HG03103 (cell line): ENCODE results near the gene SPATA13.
A peak's percentile ranks its signal among the peaks of the same experiment; 100 is the strongest.

Experiments used
- ATAC-seq: cut with Tn5 transposase; IDR thresholded peaks from one replicate; pipeline ENCODE4 v1.9.1; 2021; ENCODE audit warnings: low read depth; ENCODE audit not compliant: unreplicated experiment

SPATA13 gene

DNA sequence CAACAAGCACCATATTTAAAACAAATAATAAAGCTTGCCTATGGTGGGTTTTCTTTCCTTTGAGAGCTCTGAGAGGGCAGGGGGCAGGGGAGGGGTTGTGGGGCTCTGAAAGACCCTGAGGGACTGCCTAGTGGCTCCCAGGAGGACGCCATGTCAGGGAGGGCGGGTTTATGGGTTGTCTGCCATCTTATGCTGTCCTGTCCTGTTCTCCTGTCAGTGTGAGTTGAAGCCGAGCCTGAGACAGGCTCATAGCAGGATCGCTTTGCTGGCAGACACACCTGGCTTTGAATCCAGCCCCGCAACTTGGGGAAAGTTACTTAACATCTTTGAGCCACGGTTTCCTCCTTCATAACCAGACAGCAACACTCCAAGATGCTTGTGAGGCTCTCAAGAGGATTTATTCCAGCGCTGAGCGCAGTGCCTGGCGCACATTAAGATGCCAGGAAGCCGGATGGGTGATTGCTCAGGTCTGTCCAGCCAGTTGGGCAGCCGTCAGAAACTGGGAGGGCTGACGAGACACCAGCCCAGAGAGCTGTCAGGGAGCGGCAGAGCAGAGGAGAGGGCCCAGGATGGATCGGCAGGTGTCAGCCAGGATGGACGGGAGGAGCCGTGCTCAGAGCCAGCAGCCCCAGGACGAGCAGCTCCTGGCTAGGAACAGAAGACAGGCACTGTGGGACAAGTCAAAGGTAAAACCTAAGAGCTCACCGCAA is 112.1 kb downstream of the SPATA13 start:
- ATAC-seq = no peak

DNA sequence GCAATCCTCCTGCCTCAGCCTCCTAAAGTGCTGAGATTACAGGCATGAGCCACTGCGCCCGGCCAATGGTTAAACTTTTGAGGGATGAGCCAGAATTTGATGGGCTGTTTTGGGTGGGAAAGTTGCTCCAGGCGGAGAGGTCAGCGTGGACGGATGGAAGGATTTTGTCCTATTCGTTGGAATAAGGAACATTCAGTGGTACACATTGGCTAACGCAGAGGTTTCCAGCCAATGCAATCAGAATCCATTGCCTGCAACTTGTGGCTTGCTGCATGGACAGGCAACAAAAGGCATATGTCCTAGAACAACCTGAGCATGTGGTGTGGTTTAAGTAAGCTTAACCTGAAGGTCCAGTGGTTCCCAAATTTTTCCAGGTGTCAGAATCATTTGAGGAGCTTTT is 113.4 kb downstream of the SPATA13 start:
- ATAC-seq = no peak

DNA sequence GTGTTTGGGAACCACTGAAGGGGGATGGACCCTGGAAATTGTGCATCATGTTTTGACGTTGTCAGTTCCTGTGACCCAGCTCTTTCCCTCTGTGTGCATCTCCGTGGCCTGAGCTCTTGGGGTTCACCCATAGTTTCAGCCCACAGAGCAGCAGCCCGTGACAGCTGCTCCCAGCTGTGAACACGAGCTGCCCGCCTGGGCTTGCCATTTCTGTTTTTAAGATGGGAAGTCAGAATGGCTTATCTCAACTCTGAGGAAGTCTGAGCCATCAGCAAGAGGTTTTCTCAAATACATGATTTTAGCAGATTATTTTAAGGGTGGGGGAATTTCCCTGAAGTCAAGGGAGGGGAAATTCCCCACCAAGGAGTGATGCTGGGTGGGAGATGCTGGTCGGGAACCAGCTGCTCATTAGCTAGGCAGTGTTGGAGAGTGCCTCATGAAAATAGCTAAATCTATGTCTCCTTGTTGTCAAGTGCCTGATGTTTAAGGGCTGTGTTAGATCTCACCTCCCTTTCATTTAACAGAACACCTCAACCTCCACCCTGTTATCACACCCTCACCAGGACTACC is 114.0 kb downstream of the SPATA13 start:
- peak; percentile 49 for ATAC-seq

DNA sequence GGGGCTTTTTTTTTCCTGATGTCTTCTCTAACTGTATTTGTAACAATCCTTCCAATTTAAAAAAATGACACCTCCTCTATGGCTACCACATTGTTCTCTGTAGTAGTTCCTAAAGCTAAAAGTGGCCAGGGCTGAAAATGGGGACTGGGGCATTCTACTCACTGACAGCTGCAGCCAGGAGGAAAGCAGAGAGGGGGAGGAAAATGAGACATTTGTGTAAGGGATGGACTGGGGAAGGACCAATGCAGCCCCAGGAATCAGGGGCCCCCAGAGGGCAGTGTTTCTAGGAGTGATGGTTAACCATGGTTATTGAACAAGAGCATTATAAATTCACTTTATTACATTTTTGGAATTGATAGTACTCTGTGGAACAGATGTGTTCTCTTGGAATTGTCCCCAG is 114.5 kb downstream of the SPATA13 start:
- no peak for ATAC-seq

DNA sequence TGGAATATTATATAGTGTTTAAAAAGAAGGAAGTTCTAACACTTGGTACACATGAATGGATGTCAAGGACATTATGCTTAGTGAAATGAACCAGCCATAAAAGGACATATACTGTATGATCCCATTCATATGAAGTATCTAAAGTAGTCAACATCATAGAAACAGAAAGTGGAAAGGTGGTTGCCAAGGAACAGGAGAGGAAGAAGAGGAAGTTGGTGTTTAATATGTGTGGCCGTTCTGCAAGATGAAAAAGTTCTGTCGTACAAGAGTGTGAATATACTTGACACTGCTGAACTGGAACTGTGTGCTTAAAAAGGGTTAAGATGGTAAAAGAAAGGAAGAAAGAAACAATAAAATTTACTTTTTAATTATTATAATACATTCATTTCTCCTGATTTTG is 115.8 kb downstream of the SPATA13 start:
- no peak for ATAC-seq

DNA sequence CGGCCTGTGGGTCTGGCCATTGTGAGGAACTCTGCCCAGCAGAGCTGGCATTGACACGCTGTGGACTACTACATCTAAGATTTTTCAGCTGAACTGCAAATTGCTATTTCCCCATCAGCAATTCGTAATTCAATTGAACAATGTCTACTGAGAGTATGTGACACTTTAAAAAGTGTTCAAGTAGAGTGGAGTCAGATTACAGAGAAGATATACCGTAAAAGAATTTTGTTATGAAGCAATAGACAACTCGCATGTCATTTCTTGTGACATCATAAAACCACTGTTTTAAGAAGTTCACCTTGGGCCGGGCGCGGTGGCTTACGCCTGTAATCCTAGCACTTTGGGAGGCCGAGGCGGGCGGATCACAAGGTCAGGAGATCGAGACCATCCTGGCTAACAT is 116.3 kb downstream of the SPATA13 start:
- no peak for ATAC-seq

DNA sequence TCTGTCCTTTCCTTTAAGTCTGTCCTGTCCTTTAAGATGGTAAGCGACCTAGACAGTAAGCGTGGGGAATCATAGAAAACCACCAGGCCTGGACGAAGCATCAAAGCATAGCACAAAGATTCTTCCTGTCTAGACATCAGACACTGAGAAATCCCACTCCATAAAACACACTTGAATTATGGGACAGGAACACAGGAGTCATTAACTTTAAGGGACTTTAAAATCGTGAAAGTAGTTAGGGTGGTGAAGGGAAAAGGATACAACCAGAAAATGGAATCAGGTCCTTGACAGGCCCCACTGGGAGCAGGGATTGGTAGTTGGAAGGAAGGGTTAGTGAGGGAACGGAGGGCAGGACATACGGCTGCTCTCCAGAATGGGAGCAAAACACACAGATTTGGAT is 117.2 kb downstream of the SPATA13 start:
- ATAC-seq = no peak

DNA sequence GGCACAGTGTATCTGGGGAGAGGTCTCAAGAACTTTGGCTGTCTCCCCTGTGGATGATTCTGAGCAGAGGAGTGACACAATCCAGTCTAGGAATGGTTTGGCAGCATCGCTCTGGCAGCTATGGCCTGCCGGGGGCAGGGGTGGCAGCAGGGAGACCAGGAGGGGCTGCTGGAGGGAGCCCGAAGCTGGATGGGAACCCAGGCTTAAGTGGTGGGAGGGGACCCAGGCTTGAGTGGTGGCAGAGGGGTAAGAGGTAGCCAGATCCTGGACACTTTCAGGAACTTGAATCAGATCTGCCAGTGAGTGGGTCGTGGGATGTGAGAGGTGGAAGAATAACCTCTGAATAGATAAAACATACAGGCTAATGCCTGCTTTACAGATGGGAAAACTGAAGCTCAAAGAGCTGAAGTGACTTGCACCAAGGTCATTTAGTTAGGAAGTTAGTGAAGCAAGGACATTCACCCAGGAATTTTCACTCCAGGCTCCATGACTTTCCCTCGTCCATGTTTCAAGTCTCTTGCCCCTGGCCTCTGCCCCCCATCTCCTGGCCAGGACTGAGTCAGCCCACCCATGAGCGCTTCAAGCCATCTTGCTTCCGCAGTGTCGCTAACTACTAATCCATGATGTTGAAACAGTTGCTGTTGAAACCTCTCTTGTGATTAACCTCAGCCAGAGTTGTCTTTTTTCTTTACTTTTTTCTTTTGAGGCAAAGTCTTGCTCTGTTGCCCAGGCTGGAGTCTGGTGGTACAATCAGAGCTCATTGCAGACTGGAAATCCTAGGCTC is 119.0 kb downstream of the SPATA13 start:
- no peak for ATAC-seq

DNA sequence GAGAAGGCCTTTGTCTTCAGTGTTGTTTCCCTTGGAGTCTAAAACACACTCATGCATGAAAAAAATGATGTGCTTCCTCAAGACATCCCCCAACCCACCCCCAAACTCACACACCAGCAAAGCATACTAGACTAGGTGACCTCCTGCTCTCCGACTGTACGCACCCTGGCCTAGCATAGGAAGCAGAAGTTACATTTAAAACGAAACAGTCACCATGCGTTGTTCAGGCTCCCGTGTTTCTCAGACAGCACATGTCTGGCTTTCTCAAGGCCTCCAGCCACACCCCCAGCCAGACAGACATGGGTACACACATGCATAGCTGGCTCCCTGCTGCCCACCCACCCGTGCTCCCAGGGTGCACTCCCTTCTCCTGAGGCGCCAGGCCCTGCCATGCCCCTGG is 120.2 kb downstream of the SPATA13 start:
- ATAC-seq = peak; percentile 75

DNA sequence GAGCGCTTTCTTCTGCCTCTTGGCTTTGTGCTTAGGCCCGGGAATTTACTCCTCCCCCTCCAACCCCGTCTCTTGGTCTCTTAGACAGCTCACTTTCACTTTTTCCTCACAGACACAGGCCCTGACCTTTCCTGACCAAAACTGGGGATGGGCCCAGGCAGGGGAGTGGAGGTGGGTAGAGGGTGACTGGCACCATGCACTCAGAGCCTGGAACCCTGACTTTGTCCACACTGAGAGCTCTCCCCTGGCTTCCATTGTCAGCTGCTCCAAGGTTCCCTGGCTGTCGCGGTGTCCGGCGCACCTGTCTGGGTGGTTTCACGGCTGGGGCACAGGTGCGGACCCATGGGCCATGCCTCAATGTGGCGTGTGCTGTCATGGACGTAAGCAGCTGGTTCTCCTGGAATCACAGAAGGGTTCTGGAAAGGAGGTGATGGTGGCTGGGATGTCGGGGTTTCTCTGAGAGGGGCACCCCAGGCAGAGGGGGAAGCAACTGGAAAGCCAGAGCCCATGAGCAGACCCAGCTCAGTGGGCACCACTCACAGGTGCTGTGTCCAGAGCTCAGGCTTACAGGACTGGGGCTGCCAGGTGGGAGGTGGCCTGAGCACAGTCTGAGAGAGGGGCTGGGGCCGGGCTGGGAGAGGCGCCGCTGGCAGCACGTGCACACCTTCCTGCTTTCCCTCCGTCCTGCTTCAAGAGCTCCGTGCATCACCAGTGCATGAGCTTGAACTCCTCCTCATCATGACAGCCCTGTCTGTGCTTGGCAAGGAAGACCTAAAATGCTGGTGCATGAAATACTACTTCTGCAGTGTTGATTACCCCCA is 120.9 kb downstream of the SPATA13 start:
- no peak for ATAC-seq

DNA sequence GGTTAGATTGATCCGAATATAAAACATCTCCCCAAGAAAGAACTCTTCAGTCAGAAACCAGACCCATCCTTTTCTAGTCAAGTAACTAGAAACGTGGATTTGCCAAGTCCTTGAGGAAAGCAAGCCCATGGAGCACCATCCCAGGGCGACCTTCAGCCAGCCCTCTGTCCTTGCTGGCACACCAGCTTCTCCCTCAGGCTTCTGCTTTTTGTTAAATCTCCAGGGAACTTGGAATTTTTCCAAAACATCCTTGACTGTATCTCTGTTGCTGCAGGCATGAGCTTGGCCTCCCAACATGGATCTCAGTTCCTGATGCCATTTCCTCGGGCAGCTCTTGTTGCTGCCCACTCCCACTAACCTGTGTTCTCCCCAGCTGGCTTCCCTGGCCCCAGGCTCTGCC is 121.7 kb downstream of the SPATA13 start:
- ATAC-seq = no peak

DNA sequence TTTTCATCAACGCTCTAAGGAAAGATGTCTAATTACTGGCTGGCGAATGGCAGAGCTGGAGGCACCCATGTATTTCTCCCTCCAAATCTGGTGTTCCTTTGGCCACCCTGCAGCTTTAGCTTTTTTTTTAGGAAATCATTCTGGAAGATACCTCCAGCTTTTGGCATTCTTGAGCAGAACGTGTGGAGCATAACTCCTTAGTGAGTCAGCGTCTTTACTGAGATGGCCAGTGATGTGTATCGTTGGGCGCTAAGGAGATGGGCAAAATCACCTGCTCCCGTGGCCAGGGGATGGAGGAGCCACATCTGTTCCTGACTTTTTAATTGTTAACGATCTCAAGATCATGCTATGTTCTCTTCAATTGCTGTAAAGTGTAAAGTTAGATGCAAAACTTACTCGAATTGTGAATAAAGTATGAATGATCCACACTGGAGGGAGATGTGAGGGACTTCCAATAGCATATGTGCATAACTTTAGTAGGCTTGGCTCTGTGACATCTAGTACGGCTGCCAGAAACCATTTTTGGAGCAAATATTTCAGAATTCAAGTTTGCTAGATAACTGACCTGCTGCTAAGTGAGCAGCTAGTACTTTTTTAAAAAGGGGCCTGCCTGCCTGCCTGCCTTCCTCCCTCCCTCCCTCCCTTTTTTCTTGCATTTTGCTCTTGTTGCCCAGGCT is 124.5 kb downstream of the SPATA13 start:
- no peak for ATAC-seq

DNA sequence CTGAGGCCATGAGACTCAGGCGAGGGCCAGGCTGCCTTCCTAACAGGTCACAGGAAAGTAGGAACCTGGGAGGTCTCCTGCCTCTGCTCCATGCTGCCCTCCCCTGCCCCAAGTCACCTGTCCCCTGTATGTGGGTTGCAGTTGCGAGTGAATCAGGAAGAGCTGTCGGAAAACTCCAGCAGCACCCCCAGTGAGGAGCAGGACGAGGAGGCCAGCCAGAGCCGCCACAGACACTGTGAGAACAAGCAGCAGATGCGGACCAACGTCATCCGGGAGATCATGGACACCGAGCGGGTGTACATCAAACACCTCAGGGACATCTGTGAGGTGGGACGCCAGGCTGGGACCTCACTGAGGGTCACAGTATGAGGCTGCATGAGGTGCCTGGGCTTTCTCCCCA is 126.1 kb downstream of the SPATA13 start:
- no peak for ATAC-seq

DNA sequence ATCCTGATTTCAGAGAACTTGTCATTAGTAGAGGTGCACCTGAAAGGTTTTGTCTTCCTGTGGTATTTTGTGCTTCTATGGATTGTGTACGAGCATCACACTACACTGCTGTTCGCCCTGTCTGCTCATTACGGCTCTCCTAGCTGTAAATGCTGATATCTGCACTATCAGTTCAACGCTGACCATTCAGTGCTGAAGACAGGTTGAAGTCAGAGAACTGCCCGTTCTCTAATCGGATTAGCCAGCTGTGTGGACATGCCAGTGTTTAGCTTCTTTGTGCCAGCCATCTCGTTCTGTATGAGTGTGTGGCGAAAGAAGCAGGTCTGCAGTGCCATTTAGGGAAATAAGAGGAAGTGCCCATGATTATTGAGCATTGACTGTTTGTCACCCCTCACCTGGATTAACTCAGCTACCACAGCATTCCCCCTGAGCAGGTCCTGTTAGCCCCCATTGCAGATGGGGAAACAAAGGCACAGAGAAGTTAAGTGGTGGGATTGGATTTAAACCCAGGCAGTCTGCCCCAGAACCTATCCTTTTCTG is 127.3 kb downstream of the SPATA13 start:
- no peak for ATAC-seq

DNA sequence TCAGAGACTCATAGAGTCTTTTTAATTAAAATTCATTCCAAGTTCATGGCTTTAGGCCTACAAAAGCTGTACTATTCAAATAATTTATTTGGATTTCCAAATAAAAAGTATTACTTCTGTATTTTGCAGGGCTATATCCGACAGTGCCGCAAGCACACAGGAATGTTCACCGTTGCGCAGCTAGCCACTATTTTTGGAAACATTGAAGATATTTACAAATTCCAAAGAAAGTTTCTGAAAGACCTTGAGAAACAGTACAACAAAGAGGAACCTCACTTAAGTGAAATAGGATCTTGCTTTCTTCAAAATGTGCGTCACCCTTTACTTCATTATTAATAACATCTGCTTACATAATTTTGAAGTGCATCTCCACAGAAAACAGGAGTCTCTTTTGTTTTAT is 128.3 kb downstream of the SPATA13 start:
- no peak for ATAC-seq

DNA sequence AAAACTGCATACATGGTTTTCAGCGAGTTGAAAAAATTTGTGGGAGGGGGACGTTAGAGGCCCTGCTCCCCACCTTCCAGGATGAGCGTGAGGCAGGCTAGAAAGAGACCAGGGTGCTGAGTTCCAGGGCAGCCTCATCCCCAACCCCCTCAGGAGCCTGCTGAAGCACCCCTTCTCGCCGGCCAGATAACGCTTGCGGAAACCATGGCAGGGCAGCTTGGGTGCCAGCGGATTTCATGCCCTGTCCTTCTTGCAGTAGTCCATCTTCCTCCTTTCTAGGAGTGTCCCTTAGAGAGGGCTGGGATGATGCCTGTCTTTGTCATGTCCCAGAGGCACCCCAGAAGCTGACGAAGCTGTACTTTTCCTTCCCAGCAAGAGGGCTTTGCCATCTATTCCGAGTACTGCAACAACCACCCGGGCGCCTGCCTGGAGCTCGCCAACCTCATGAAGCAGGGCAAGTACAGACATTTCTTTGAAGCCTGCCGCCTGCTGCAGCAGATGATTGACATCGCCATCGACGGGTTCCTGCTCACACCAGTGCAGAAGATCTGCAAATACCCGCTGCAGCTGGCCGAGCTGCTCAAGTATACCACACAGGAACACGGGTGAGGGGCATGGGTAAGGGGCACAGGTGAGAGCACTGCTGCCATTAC is 129.9 kb downstream of the SPATA13 start:
- ATAC-seq = no peak

DNA sequence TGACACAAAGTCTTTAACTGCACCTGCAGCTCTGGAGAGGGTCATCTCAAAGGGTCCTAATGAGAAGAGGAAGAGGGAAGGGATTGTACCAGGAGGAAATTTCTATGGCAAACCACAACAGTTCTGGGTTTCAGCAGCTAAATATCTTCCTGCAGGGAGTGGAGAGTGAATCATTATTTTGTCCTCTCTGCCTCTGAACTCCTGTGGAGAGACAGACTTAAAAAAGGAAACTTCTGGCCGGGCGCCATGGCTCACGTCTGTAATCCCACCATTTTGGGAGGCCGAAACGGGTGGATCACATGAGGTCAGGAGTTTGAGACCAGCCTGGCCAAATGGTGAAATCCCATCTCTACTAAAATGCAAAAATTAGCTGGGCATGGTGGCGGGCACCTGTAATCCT is 132.0 kb downstream of the SPATA13 start:
- no peak for ATAC-seq

DNA sequence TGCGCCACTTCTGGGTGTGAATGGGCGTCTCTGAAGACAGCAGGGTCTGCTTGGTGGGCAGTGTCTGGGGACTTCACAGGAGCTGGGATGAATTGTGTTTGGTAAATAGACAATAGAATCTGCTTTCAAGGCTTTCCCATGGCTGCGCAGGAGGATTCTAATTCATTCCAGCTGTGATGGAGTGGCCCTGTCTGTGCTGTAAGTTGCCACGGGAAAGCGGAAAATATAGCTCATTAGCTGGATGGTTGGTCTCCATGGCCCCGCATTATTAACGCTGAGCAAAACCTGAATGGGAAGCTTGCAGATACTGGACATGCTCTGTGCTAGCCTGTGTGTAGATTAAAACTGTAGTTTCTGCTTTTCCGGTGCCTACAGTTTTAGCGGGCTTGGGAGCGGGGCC is 133.2 kb downstream of the SPATA13 start:
- ATAC-seq = no peak

DNA sequence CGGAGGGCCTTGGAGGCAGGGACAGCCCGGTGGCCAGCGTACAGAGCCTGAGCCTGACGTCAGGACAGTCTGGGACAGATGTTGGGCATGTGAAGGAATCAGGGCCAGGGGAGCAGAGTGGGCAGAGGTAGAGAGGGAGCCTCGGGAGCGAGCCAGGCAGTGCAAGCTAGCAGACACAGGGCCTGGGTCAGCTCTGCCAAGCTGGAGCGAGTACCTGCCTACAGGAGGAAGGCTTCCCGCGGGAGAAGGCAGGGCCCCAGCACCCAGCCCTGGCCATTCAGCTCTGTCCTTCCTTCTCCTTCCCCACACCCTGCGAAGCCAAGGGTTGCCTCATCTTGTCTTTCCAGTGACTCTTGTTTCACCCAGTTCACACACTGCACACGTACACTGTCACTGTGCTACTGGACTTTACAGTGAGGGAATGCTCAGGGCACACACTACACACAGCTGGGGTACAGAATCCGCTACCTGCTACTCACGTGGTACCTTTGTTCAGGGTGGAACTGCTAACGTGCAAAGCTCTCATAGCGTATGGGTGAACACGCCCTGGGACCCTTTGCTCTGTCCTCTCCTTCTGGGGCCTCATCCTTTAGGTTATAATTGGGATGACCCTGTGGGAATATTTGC is 139.1 kb downstream of the SPATA13 start:
- no peak for ATAC-seq
